ENCODE measurements around the gene TYW1. TPM values are rescaled to one million over a fixed set of nuclear protein-coding genes. Genes with fewer than 3 reads are reported as not detected.
A peak's percentile ranks its signal among the peaks of the same experiment; 100 is the strongest.
"Not testable (repeated sequence)": the region's sequence is repeated elsewhere in the genome, so short reads cannot be mapped to it uniquely, and the experiment has no call there.

TYW1 gene
- total and polyA plus RNA-seq, 7 donors = 3.0 to 47.2 (median 14.3) TPM

DNA sequence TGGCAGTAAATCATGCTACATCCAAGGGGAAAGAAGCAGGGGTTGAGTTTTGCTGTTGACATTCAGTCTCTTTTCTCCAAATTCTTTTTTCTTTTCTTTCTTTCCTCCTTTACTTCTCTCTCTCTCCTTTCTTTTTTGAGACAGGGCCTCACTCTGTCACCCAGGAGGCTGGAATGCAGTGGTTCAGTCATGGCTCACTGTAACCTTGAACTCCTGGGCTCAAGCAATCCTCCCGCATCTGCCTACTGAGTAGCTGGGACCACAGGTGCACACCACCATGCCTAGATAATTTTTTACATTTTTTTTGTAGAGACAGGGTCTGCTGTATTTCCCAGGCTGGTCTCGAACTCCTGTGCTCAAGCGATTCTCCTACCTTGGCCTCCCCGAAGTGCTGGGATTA lies 36.4 kb upstream of the TYW1 start:
- no peaks in the 10 kb centered on the region for H3K9me3 ChIP-seq
- H3K27ac ChIP-seq = no peak overlapping the region
- no peak overlapping the region for H3K4me3 ChIP-seq
- WGBS, 2 donors = 98% methylated on average over 4 of the region's 4 CpGs
- H3K36me3 ChIP-seq = peaks cover 0 to 47% (median 21%) of the 10 kb centered on the region in 4 donors
- no peak for DNase-seq
- intact Hi-C loops (cut with DNase I) = no loop called here
- no peak for TF ChIP-seq POLR2A (IDR thresholded peaks at IDR 0.05)
- TF ChIP-seq EP300 (IDR thresholded peaks at IDR 0.05) = no peak
- TF ChIP-seq, protein P1, sequence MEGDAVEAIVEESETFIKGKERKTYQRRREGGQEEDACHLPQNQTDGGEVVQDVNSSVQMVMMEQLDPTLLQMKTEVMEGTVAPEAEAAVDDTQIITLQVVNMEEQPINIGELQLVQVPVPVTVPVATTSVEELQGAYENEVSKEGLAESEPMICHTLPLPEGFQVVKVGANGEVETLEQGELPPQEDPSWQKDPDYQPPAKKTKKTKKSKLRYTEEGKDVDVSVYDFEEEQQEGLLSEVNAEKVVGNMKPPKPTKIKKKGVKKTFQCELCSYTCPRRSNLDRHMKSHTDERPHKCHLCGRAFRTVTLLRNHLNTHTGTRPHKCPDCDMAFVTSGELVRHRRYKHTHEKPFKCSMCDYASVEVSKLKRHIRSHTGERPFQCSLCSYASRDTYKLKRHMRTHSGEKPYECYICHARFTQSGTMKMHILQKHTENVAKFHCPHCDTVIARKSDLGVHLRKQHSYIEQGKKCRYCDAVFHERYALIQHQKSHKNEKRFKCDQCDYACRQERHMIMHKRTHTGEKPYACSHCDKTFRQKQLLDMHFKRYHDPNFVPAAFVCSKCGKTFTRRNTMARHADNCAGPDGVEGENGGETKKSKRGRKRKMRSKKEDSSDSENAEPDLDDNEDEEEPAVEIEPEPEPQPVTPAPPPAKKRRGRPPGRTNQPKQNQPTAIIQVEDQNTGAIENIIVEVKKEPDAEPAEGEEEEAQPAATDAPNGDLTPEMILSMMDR (IDR thresholded peaks at IDR 0.05) = no peak
- no peak for TF ChIP-seq POLR2AphosphoS5 (IDR thresholded peaks at IDR 0.05)
- no peaks in the 10 kb centered on the region for H3K27me3 ChIP-seq
- no peaks in the 10 kb centered on the region for H3K4me1 ChIP-seq

DNA sequence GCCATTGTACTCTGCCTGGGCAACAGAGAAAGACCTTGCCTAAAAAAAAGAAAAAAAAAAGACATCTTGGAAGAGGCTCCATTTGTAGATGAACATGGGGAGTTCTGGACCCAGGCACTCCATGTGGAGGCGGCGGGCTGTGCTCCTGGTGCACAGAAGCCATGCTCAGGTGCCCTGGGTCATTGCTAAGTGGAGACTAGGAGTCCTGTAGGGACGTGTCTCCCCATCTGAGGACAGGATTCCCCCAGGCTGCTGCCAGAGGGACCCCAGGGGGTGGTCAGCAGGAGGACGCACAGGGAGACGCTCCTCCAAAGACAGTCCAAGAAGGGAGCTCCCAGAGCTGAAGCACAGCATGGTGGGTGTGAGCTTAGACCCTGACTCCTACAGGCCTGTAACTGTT lies 35.5 kb upstream of the TYW1 start:
- Histone ChIP-seq H3K36me3 (peaks cover 0 to 38% (median 15%) of the 10 kb centered on the region in 4 donors), H3K27me3 (no peaks in the 10 kb centered on the region), H3K4me1 (no peaks in the 10 kb centered on the region), H3K4me3 (no peak overlapping the region), H3K9me3 (no peaks in the 10 kb centered on the region), H3K27ac (no peak overlapping the region)
- 96 to 98% methylated on average over 5 of the region's 5 CpGs for WGBS, 2 donors
- no peak for DNase-seq
- intact Hi-C loops (cut with DNase I) = no loop called here
- TF ChIP-seq, protein P1 (IDR thresholded peaks at IDR 0.05) = no peak
- TF ChIP-seq POLR2A (IDR thresholded peaks at IDR 0.05) = no peak
- TF ChIP-seq POLR2AphosphoS5 (IDR thresholded peaks at IDR 0.05) = no peak
- no peak for TF ChIP-seq EP300 (IDR thresholded peaks at IDR 0.05)

DNA sequence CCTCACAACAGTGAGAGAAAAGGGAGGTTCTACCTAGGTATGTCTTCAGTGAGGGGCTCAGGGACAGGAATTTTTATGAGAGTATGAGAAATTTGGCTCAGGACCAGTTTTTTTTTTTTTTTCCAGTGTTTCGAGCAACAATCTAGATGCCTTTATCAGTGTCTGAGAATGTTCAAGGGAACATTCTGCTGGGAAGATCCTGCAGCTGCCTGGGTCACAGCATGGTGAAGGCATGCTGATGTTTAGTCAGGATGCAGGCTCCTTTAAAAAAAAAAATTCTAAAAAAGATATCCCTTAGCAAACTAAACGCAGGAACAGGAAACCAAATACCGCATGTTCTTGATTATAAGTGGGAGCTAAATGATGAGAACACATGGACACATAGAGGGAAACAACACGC lies 32.2 kb upstream of the TYW1 start:
- intact Hi-C loops (cut with DNase I) = no loop called here
- TF ChIP-seq, protein P1 (IDR thresholded peaks at IDR 0.05) = no peak
- no peak for TF ChIP-seq POLR2AphosphoS5 (IDR thresholded peaks at IDR 0.05)
- TF ChIP-seq POLR2A (IDR thresholded peaks at IDR 0.05) = no peak
- no peak for TF ChIP-seq EP300 (IDR thresholded peaks at IDR 0.05)
- Histone ChIP-seq H3K27me3 (no peaks in the 10 kb centered on the region), H3K4me3 (no peak overlapping the region), H3K27ac (no peak overlapping the region), H3K36me3 (peaks cover 0 to 5% (median 0%) of the 10 kb centered on the region in 4 donors), H3K4me1 (no peaks in the 10 kb centered on the region), H3K9me3 (no peaks in the 10 kb centered on the region)
- DNase-seq = no peak
- WGBS, 2 donors = 48 to 57% methylated on average over 4 of the region's 4 CpGs

DNA sequence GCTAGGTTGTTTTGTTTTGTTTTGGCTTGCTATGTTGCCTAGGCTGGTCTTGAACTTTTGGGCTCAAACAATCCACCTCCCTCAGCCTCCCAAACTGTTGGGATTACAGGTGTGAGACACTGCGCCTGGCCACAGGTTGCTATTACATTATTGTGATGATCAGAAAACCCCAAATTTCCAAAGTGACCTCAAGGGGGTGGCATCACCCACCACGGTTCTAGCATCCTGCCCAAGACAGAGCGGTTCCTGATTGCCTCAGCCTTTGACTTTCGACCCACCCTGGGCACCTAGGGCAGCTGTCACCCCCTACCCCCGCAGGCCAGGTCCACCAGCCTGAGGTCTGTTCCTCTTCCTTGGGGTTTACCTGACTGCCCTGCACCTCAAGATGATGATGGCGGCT lies 29.6 kb upstream of the TYW1 start:
- H3K9me3 ChIP-seq = no peaks in the 10 kb centered on the region
- no peaks in the 10 kb centered on the region for H3K4me1 ChIP-seq
- H3K36me3 ChIP-seq = no peaks in the 10 kb centered on the region
- TF ChIP-seq, protein P1 (IDR thresholded peaks at IDR 0.05) = no peak
- no peak for TF ChIP-seq POLR2AphosphoS5 (IDR thresholded peaks at IDR 0.05)
- no peak for TF ChIP-seq EP300 (IDR thresholded peaks at IDR 0.05)
- TF ChIP-seq POLR2A (IDR thresholded peaks at IDR 0.05) = no peak
- no peaks in the 10 kb centered on the region for H3K27me3 ChIP-seq
- no peak overlapping the region for H3K27ac ChIP-seq
- intact Hi-C loops (cut with DNase I) = no loop called here
- WGBS, 2 donors = 89 to 90% methylated on average over 6 of the region's 6 CpGs
- peak; percentile 50 for DNase-seq
- H3K4me3 ChIP-seq = no peak overlapping the region

GRCh38 chr7:66969001-66969400 lies 27.6 kb upstream of the TYW1 start:
- 85 to 98% methylated on average over 5 of the region's 5 CpGs for whole genome bisulfite sequencing, 2 donors
- intact Hi-C loops (cut with DNase I); H3K27ac ChIP-seq; H3K4me1 ChIP-seq; H3K9me3 ChIP-seq; H3K27me3 ChIP-seq; H3K36me3 ChIP-seq; H3K4me3 ChIP-seq: not testable (repeated sequence)
- DNase-seq = peak; percentile 20
